ENCODE measurements around the gene RPTOR. TPM values are rescaled to one million over a fixed set of nuclear protein-coding genes. Genes with fewer than 3 reads are reported as not detected.

Gene RPTOR
- total RNA-seq, 1 donor from 2014 or later = 53.7 TPM

- Mint-ChIP-seq H3K27me3 (ENCODE audit: low read depth) (no peaks in the 10 kb centered on the region), H3K4me3 (no peak overlapping the region), H3K36me3 (peaks cover 18% of the 10 kb centered on the region), H3K4me1 (peaks cover 9% of the 10 kb centered on the region), H3K9me3 (no peaks in the 10 kb centered on the region), H3K27ac (no peak overlapping the region)
- no peak for DNase-seq (ENCODE audit: low spot score in 2 of 2, unreplicated experiment in 2 of 2)
- TF ChIP-seq CTCF (IDR thresholded peaks at IDR 0.05; ENCODE audit: unreplicated experiment) = no peak
Measured at GRCh38 chr17:80854220-80854619, 309.6 kb downstream of the RPTOR start.

GRCh38 chr17:80855196-80855947 is 310.7 kb downstream of the RPTOR start:
- Mint-ChIP-seq H3K36me3 (peaks cover 14% of the 10 kb centered on the region), H3K27me3 (ENCODE audit: low read depth) (no peaks in the 10 kb centered on the region), H3K9me3 (no peaks in the 10 kb centered on the region), H3K4me3 (no peak overlapping the region), H3K27ac (no peak overlapping the region), H3K4me1 (peaks cover 9% of the 10 kb centered on the region)
- TF ChIP-seq CTCF (IDR thresholded peaks at IDR 0.05; ENCODE audit: unreplicated experiment) = no peak
- no peak for DNase-seq (ENCODE audit: low spot score in 2 of 2, unreplicated experiment in 2 of 2)

GRCh38 chr17:80855948-80856862 is 311.6 kb downstream of the RPTOR start:
- DNase-seq (ENCODE audit: low spot score in 2 of 2, unreplicated experiment in 2 of 2) = no peak
- Mint-ChIP-seq H3K4me3 (no peak overlapping the region), H3K27ac (peak overlapping the region; percentile 43), H3K27me3 (ENCODE audit: low read depth) (no peaks in the 10 kb centered on the region), H3K4me1 (peaks cover 9% of the 10 kb centered on the region), H3K9me3 (no peaks in the 10 kb centered on the region), H3K36me3 (peaks cover 11% of the 10 kb centered on the region)
- no peak for TF ChIP-seq CTCF (IDR thresholded peaks at IDR 0.05; ENCODE audit: unreplicated experiment)

GRCh38 chr17:80856863-80857755 is 312.5 kb downstream of the RPTOR start:
- Mint-ChIP-seq H3K4me1 (peaks cover 11% of the 10 kb centered on the region), H3K4me3 (no peak overlapping the region), H3K27ac (peak overlapping the region; percentile 43), H3K9me3 (no peaks in the 10 kb centered on the region), H3K36me3 (peaks cover 15% of the 10 kb centered on the region), H3K27me3 (ENCODE audit: low read depth) (no peaks in the 10 kb centered on the region)
- TF ChIP-seq CTCF (IDR thresholded peaks at IDR 0.05; ENCODE audit: unreplicated experiment) = no peak
- no peak for DNase-seq (ENCODE audit: low spot score in 2 of 2, unreplicated experiment in 2 of 2)

GRCh38 chr17:80857756-80858171 is 313.1 kb downstream of the RPTOR start:
- TF ChIP-seq CTCF (IDR thresholded peaks at IDR 0.05; ENCODE audit: unreplicated experiment) = no peak
- no peaks in the 10 kb centered on the region for H3K27me3 Mint-ChIP-seq (ENCODE audit: low read depth)
- no peak overlapping the region for H3K4me3 Mint-ChIP-seq
- peaks cover 11% of the 10 kb centered on the region for H3K4me1 Mint-ChIP-seq
- no peak for DNase-seq (ENCODE audit: low spot score in 2 of 2, unreplicated experiment in 2 of 2)
- H3K9me3 Mint-ChIP-seq = no peaks in the 10 kb centered on the region
- peaks cover 21% of the 10 kb centered on the region for H3K36me3 Mint-ChIP-seq
- H3K27ac Mint-ChIP-seq = no peak overlapping the region

Data from mesothelial cell of epicardium (in vitro differentiated cells).